NCI-H446 treated with DMSO at 0.1 percent for 48 hours (cell line): ENCODE results near the gene PBX4.
"Not testable (repeated sequence)": the region's sequence is repeated elsewhere in the genome, so short reads cannot be mapped to it uniquely, and the experiment has no call there.

Source experiments
- DNase-seq: peaks from one replicate; lab custom pipeline; 2025; lab: John Stamatoyannopoulos, UW

Gene PBX4

DNA sequence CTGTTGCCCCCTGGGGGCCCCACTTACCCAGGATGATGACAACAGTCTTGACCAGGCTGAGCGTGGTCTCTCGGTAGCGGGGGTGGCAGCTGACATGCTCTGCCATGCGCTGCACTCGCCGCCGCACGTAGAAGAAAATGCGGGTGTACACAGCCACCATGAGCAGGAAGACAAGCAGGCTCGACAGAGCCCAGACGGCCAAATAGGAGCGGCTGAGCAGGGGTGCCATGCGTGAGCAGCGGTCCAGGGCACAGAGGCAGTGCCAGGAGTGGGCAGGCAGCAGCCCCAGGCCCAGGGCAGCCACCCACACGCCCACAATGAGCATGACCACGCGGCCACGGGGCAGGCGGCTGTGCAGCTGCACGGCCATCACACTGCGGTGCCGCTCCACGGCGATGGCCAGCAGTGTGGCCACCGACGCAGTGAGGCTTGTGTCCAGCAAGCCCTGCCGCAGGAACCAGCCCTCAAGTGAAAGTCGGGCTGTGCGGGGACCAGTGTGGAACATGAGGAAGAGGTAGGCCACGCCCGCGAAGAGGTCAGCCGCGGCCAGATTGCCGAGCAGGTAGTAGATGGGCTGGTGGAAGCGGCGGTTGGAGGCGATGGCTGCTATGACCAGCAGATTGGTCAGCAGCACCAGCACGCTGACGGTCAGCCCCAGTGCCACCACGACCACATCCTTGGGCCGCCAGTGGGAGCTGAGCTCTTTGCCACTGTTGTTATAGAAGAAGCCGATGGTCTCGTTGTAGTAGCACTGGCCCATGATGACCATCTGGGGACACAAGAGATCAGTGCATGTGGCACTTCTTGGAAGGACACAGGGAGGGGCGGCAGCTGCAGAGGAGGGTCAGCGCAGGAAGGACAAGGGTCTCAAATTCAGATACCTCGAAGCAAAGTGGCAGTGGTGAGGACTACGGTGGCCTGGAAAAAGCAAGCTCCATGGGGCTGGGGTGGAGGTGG, 8.3 kb upstream of the PBX4 start:
- no peak for DNase-seq

DNA sequence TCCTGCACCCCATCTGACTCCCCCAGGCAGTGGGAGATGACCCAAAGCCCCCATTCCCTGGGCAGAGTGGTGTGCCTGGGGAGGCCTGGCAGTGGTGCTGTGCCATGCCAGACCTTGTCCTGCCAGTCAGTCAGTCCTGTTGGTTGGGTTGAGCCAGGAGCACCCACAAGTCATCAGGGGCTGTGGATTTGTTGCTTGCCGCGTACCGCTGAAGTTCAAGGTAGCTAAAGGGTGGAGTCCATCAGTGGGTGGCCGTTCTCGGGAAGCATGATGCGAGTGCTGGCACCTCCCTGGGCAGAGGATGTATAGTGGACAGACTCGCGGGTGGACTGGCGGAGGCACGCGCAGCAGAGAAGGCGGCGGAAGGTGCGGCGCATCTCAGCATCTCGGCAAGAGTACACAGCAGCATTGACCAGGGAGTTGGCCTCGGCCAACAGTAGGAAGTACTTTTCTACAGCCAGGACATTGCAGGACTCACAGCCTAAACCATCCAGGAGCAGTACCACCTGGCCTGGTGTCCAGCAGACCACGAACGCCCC, 5.6 kb upstream of the PBX4 start:
- DNase-seq = no peak

DNA sequence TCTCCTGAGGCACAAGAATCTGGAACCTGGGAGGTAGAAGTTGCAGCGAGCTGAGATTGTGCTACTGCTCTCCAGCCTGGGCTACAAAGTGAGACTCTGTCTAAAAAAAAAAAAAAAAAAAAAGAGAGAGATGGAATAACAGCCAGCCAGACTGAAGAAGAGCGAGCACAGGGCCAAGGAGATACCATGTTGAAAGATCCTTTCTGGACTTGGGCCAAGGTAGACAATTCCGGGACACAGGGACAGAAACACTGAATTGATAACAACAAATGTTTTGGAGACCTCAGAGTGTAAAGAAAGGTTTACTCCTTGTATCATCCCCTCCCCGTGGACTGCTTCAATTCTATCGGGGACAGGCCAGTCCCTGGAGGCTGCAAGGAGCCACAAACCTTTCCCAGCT, 4.9 kb upstream of the PBX4 start:
- no peak for DNase-seq

DNA sequence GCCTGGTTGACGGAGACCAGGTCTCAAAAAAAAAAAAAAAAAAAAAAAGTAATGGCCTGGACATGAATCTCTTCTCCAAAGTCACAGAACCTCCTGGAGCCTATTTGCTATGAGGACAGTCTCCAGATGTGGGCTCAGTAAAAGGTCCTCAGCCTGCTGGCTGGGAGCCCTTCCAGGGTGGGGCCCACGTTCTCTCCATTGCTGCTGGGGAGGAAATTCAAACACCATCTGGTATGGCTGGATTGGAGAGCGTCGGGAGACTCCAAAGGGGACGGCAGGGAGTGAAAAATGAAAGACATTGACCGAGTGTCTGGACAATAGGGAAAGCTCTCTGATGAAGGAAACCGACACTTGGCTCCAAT, 1.3 kb upstream of the PBX4 start:
- no peak for DNase-seq

DNA sequence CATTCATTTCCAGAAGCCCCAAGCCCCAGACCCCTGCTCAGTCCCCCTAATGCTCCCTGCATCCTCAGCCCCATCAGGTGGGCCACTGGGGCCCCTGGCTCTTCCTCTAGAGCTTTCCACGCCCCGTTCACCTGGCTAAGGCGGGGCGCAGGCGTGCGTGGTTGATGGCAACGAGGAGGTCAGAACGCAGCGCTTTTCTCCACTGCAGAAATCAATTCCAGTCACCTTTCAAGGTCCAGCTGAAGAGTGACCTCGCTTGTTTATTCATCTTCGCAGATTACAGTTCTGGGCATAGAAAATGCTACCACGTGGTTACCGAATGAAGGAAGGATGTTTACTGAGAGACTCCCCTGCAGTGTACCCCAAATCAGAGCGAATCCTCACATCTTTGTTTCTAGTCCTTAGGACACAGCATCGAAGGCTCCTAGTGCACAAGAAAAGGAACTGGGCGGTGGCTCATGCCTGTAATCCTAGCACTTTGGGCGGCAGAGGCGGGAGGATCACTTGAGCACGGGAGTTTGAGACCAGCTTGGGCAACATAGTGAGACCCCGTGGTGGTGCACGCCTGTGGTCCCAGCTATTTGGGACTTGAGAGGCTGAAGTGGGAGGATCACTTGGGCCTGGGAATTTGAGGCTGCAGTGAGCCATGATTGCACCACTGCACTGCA, 828 bp upstream of the PBX4 start:
- no peak for DNase-seq

DNA sequence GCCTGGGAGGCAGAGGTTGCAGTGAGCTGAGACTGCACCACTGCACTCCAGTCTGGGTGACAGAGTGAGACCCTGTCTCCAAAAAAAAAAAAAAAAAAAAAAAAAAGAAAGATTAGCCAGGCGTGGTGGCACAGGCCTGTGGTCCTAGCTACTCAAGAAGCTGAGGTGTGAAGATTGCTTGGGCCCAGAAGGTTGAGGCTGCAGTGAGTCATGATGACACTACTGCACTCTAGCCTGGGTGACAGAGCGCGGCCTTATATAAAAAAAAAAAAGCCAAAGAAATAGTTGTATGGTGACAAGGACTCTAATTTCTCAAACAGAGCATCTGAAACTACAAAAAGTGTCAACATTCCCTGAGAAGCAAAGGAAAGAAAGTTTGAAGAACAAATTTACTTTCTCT, 3.4 kb downstream of the PBX4 start:
- no peak for DNase-seq

DNA sequence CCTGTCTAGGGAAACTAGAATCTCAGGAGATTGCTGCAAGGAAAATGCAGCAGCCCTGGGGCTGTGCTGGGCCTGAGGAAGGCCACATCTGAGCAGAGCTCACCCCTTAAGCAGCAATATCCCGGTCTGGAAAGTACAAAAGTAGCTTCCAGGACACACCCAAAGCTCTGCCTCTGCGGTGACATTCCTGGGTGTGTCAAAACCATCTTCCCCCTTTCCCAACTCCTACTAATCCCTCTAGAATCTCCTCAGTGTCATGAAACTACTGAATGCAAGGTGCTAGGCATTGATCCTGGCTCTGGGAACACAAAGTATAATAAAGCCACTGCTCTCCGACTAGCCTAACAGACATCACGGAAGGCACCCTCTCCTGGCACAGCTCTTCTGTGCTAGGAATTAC, 5.0 kb downstream of the PBX4 start:
- DNase-seq = no peak

DNA sequence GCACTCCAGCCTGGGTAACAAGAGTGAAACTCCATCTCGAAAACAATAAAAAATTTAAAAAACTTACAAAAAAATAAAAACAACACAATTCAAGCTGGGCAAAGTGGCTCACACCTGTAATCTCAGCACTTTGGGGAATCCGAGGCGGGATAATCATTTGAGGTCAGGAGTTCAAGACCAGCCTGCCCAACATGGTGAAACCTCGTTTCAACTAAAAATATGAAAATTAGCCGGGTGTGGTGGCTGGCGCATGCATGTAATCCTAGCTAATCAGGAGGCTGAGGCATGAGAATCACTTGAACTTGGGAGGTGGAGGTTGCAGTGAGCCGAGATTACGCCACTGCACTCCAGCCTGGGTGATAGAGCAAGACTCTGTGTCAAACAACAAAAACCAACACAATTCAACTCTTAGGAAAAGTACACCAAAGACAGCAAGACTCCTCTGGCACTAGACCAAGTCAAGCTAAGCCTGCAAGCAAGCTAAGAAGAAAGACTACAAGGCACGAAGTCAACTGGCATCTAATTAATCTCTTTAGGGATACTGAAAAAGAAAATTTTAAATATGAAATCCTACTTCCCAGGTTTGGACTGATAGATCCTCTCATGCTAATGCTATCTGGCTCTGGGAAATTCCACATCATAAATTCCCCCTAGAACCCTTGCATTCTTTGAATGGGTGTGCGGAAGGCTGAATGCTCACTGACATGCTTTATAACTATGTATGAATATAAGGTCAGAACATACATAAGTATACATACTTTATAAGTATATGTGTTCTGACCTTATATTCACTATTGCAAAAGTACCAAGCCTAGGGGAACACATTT, 7.9 kb downstream of the PBX4 start:
- DNase-seq = no peak

DNA sequence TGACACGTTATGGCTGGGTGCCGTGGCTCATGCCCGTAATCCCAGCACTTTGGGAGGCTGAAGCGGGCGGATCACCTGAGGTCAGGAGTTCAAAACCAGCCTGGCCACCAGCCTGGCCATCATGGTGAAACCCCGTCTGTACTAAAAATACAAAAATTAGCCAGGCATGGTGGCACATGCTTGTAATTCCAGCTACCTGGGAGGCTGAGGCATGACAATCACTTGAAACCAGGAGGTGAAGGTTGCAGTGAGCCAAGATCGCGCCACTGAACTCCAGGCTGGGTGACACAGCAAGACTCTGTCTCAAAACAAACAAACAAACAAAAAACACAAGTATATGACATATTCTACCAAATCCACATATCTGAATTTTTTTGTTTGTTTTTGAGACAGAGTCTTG, 11.8 kb downstream of the PBX4 start:
- not testable (repeated sequence) for DNase-seq

DNA sequence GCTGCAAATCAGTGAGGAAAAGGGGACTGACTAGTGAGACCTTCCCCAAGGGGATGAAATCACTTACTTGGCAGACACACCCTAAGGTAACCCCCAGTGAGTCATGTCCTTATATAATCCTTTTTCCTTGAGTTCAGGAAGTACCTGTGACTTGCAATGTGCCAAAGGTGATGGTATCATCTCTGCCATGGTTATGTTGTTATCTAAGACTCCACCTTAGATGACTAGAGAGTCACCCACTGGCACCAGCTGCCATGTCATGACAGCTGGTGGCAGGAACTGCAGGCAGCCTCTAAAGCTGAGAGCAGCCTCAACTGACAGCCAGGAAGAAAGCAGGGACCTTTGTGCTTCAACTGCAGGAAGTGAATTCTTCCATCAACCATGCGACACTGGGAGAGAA, 12.5 kb downstream of the PBX4 start:
- DNase-seq = no peak

DNA sequence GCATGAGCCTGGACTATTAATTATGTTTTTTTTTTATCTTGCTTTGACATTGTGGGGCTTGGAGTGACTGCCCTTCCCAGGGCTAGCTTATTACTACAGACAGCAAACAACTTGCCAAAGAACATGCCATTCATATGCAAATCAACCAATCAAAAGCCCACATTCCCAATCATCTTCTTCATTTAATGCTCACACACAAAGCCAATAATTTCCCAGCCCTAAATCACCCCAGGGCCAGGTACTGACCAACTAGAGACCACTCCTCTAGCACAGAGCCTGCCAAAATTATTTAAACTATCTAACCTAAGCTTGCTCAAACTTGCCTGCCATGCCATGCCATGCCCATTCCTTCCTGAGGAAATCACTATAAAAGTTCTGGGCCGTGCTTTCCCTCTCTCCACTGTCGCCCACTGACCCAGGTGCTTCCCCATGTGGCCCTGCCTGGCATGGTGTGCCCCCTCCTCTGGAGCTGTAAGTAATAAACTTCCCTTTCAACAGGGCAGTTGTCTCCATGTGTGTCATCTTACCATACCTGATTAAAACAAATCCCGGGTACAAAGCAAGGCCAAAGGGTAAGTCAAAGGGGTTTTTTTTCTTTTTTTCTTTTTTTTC, 15.7 kb downstream of the PBX4 start:
- no peak for DNase-seq

DNA sequence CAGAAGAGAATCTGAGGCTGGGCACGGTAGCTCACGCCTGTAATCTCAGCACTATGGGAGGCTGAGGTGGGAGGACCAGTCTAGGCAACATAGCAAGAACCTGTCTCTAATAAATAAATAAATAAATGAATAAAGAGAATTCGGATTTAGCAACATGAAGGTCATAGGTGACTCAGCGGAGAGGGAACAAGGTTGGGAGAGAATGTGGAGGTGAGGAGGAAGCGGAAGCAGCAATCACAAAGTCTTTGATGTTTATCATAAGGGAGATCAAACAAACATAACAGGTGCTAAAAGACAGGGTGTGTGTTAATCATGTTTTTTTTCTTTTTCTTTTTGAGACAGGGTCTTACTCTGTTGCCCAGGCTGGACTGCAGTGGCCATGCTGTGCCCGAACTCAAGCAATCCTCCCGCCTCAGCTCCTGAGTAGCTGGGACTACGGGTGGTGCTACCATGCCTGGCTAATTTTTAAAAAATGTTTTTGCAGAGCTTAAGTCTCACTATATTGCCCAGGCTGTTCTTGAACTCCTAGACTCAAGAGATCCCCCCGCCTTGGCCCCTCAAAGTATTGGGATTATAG, 16.3 kb downstream of the PBX4 start:
- no peak for DNase-seq

DNA sequence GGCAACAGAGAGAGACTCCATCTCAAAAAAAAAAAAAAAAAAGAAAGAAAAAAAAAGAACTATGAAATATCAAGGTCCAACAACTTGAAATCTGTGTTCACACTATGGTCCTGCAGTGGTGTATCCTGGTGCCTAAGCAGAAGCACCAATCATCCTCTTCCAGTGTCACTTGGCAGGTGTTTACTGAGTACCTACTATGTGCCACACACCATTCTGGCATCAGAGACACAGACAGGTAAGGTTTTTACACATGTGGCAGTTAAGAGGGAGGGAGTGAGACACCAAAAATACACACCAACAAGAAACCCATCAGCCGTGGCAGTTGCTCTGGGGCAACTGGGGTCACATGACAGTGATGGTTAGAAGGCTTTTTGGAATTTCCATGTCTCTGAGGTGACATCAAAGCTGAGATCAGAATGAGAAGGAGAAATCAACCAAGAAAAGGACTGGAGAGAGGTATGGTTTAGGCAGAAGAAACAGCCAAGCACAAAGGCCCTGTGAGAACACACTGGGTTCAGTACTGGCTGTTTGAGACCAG, 17.6 kb downstream of the PBX4 start:
- DNase-seq = no peak

DNA sequence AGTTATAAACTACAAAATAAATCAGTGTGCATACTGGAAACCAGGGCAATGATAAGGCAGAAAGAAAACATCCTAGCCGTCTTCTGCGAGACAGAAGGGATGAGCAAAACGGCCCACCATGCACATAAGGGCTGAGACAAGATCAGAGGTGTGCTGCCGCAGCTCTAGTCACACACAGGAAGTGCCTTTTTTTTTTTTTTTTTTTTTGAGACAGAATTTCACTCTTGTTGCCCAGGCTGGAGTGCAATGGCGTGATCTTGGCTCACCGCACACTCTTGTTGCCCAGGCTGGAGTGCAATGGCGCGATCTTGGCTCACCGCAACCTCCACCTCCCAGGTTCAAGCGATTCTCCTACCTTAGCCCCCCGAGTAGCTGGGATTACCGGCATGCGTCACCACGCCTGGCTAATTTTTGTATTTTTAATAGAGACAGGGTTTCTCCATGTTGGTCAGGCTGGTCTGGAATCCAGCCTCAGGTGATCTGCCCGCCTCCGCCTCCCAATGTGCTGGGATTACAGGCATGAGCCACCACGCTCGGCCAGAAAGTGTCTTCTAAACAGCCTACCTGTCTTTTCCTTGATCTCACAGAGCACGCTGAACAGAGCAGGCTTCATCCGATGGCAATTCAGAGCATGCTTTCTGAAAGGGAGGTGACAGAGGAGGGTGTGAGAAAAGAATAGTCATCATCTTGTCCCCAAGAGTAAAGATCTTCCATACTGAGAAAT, 19.6 kb downstream of the PBX4 start:
- DNase-seq = not testable (repeated sequence)

DNA sequence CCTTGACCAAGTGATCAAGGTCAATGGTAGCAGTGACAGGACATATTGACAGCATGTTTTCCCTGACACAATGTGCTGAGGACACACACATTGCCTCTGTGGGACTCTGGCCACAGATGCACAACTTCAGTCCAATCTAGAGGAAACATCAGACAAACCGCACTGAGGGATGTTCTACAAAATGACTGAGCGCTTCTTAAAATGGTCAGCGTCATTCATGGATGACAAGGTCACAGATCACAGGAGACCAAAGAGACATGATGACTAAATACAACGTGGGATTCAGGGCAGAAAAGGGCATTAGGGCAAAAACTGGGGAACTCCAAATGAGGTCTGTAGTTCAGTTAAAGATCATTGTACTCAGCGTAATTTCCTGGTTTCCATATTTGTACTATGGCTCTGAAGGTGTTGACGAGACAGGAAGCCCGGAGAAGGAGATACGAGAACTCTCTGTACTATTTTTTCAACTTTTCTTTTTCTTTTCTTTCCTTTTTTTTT, 20.6 kb downstream of the PBX4 start:
- DNase-seq = no peak

DNA sequence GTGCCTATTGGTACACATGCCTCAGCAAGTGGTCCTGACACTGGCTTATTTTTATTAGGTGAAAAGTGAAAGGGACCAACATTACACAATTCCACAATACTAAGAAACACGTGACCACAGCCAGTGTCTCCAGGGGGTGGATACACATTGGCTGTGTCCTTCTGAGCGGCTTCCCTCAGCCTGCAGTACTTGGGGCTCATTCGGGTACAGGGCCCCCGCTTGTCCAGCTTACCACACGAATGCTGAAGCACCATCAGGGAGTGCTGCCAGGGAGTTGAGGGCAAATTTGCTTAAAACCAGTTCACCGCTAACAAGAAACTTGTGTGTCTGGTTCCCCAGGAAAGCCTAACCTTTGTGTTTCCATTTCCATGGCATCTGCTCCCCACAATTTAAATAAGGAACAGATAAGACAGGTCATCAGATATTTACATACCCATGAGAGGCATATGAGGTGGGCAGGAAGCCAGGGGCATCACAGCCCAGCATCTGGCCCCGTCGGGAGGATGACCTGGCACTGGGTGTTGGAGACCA, 23.3 kb downstream of the PBX4 start:
- no peak for DNase-seq

DNA sequence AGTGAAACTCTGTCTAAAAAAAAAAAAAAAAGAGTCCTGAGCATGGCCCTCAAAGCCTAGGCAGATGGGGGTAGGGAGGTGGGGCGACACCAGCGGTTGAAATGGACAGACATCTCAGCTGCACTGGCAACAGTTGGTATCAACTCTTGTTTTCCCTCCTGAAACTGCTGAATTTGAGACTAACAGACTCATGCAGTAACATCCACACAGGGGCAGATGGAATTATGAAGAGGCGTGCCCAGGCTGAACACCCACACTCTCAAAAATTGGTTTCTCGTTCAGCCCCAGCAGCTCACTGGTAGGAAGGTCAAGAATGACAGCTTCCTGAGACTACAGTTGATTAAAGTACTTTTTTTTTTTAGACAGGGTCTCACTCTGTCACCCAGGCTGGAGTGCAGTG, 24.1 kb downstream of the PBX4 start:
- DNase-seq = no peak

DNA sequence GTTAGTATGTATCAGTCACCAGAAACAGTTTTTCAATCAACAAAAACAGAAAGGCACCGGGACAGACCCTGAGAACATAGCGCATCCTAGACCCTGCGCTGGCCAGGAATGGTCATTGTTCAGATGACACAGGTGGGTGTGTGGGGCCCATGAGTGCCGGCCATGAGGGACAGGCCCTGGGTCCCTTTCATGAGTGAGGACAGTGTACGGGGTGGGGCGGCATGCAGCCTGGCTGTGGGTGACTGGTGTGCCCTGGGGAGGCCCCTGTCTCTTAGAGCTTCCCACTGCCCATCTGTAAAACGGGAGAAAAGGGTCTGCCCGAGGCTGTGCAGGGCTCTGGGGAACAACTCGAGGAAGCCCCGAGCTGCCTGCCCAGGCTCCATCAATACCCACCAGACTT, 25.8 kb downstream of the PBX4 start:
- DNase-seq = no peak

DNA sequence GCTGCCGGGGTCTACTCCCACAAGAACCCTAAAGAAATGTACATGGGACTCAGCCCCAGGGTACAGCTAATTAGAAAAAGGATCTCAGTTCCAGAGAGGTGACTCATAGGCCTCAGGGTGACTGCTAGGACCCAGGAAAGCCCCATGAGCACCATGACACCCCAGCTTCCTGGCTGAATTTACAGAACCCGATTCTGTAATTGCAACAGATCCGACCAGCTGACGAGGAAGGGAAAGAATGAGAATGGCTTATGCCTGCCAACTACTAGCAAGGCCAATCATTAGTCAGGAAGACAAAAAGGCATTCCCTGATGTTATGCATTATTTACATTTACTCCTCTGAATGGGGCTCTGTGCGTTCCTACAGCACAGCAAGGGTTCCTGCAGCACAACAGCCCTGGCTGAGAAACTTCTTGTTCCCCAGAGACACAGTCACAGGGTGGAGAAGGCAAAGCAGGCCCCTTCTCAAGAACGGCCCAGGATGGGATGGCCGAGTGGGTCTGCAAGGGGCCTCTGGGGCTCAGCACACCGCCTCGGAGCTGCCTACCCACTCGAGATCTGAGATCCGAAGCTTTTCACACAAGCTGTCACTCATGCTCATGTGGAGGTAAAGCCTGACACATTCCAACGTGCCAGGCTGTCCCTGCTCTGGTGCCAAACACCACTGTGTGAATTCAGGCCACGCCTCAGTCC, 27.2 kb downstream of the PBX4 start:
- DNase-seq = no peak

DNA sequence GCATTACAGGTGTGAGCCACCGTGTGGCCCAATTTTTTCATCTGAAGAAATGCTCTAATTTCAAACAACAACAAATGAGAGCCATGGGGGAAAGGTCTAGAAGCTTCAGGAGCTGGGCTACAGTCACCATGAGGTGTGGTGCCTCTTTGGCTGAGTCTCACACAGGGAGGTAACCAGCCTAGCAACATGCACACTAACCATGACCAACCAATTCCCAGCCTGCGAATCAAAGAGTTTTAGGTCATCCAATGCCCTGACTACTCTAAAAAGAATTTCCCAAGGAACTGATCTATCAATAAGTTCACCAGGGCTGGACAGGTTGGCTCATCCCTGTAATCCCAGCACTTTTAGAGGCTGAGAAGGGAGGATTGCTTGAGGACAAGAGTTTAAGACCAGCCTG, 29.9 kb downstream of the PBX4 start:
- no peak for DNase-seq
